K562 treated with DMSO at 1 percent for 12 hours (cell line): ENCODE data around the gene LCE1D. TPM values are rescaled to one million over a fixed set of nuclear protein-coding genes. Genes with fewer than 3 reads are reported as not detected.

ENCODE experiments used
- total RNA-seq: library from RNA; unstranded; fragments of 300-600 nt; gene quantifications from 2 replicates; pipeline ENCODE4 v1.2.3, GENCODE V29; 2022; ENCODE audit not compliant: insufficient read depth

LCE1D gene, protein sequence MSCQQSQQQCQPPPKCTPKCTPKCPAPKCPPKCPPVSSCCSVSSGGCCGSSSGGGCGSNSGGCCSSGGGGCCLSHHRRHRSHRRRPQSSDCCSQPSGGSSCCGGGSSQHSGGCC
- total RNA-seq, result not detected in 2 replicates

DNA sequence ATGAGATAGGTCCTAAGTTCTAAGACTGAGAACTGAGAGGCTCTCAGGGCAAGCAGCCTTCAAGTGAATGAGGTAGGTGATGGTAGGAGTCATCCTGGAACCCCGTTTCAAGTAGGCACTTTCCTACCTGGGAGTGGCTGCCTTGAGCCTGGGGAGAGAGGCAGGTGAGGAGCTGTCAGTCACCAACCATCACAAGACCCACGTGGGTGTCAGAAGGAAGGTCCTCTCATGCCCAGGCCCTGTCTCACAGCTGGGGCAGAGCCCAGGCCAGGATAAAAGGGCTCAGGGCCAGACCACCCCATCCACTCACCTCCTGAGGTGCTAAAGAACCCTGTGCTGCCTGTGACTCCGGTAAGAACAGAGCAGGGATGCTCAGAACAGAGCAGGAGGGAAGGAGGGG lies at the start of gene LCE1D:
LCE1D (plus strand) TSS at position 301 of the 400 bp plus-strand sequence. CDS start 1,074 bp downstream, outside the sequence.

DNA sequence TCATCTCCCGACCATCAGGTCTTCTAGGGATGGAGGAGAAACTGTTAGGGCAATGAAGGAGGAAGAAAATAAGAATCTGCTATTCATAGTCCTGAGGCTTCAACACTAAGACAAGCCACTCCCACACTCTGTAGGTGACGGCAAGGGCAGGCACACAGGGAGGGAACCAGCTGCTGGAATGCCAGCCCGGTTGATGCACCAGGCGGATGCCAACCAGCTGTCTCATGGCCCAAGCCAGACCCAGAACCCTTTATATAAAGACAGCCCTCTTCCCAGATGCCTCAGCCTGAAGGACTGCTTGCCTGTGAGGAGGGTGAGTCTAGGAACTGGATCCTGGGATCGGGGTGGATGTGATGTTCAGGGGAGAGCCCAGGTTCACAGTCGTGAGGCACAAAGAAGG lies 38.8 kb upstream of the LCE1D start, which contains the start of gene KPRP:
KPRP (plus strand) TSS at position 279 of the 400 bp plus-strand sequence. CDS start 1,564 bp downstream, outside the sequence.

DNA sequence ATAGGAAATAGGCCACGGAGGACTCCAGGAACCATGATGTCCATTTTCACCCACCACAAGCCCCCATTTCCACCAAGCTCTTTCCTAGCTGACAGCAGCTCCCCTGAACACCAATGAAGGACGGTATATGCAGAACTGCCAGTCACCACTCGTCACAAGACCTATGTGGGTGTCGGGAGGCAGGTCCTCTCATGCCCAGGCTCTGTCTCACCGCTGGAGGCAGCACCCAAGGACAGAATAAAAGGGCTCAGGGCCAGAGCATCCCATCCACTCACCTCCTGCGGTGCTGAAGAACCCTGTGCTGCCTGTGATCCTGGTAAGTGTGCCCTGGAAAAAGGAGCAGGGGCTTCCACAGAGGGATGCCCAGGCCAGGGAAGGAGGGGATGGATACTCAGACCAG lies 21.6 kb upstream of the LCE1D start, which contains the start of gene LCE1F:
LCE1F (plus strand) TSS at position 266 of the 400 bp plus-strand sequence. CDS start 1,232 bp downstream, outside the sequence.

DNA sequence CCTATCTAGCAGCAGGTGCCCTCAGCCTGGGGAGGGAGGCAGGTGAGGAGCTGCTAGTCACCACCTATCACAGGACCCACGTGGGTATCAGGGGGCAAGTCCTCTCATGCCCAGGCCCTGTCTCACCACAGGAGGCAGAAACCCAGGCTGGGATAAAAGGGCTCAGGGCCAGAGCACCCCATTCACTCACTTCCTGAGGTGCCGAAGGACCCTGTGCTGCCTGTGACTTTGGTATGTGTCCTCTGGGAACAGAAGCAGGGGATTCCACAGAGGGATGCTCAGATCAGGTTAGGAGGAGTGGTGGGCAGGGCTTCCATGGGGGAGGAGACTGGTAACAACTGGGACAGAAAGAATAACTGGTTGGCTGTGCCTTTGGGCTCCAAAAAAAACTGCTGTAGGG lies 10.4 kb upstream of the LCE1D start, which contains the start of gene LCE1E:
LCE1E (plus strand) TSS at position 181 of the 400 bp plus-strand sequence. CDS start 1,043 bp downstream, outside the sequence.

DNA sequence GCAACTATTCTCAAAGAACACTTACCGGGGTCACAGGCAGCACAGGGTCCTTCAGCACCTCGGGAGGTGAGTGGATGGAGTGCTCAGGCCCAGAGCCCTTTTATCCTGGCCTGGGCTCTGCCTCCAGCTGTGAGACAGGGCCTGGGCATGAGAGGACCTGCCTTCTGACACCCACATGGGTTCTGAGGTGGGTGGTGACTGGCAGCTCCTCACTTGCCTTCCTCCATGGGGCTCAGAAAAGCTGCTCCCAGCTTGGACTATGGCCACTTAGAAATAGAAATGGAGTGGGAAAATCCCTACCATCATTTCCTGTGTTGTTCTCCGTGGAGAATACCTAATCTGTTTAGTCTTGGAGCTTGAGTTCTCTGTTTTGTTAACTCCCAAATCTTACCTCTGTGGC lies 10.1 kb downstream of the LCE1D start, which contains the start of gene LCE1C:
LCE1C (minus strand) TSS at position 76 of the 400 bp plus-strand sequence. CDS start 1,173 bp downstream, outside the sequence.

DNA sequence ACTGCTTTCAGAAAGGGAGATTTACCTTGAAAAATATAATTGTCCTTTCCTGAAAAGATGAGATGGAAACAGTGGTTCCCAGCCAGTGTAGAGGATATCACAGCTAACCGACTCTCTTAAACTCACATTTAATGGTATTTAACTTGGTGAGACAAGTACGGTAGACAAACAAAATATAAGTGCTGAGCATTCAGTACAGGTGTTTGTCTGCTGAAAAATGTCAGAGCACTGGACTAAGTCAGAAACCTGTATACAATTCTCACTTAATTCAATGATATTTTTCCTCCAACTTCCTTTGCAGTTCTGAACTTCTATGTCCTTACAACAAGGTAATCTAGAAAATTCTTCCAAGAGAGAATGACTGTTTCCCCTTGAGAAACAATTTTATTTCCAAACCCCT lies 15.2 kb downstream of the LCE1D start, which contains the start of gene LCE1B:
LCE1B (plus strand) TSS at position 301 of the 400 bp plus-strand sequence. CDS start 476 bp downstream, outside the sequence.

DNA sequence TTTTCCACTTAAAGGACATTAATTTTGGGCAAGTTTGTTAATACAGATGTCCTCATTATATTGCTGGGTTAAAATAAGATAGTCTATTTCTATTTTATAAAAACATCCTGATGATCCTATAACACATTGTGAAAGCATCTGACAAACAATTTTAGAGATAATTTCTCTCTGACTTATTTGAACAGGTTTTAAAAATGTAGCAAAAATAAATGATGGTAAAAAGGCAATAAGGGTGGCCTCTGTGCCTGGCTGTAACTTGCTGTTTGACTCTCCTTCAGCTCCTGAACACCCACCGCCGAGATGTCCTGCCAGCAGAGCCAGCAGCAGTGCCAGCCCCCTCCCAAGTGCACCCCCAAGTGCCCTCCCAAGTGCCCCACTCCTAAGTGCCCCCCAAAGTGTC lies 30.7 kb downstream of the LCE1D start, which contains the start of gene LCE1A:
LCE1A (plus strand) TSS at position 301 of the 400 bp plus-strand sequence; CDS start at position 301, 0 bp downstream.

DNA sequence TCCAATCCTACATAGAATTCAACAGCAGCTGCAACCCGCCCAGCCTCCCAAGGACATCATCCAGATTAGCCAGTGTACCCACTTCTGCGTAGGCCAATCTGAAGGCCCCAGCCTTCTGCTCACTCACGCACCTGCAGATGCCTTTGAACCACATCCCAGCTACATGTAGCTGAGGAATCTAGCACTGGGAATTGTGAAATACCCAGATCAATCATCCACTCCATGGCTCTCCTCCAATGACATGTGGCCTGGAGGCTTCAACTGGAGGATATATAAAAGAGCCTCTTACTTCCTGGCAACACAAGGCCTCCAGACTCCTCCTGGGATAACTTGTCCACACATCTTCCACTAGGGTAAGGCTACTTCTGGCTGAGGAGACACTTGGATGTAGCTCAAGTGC lies 46.0 kb downstream of the LCE1D start, which contains the start of gene LCE6A:
LCE6A (plus strand) TSS at position 301 of the 400 bp plus-strand sequence. CDS start 665 bp downstream, outside the sequence.

Other genes starting within 250 kb of the LCE1D start
- gene LCE3E, start 229.9 kb upstream of the LCE1D start, total RNA-seq, result not detected in 2 replicates
- gene LCE3D, start 216.2 kb upstream of the LCE1D start, total RNA-seq, result not detected in 2 replicates
- not detected in 2 replicates for gene LCE3C, start 196.5 kb upstream of the LCE1D start, total RNA-seq
- gene LCE3B, start 182.9 kb upstream of the LCE1D start, total RNA-seq, result not detected in 2 replicates
- not detected in 2 replicates for gene LCE3A, start 173.6 kb upstream of the LCE1D start, total RNA-seq
- gene LCE2D, start 133.3 kb upstream of the LCE1D start, total RNA-seq, result not detected in 2 replicates
- not detected in 2 replicates for gene LCE2C, start 121.4 kb upstream of the LCE1D start, total RNA-seq
- not detected in 2 replicates for gene LCE2B, start 110.6 kb upstream of the LCE1D start, total RNA-seq
- gene LCE2A, start 98.4 kb upstream of the LCE1D start, total RNA-seq, result not detected in 2 replicates
- not detected in 2 replicates for gene LCE4A, start 88.6 kb upstream of the LCE1D start, total RNA-seq
- not detected in 2 replicates for gene KPRP, start 38.7 kb upstream of the LCE1D start, total RNA-seq
- gene LCE1F, start 21.6 kb upstream of the LCE1D start, total RNA-seq, result not detected in 2 replicates
- gene LCE1E, start 10.5 kb upstream of the LCE1D start, total RNA-seq, result not detected in 2 replicates
- gene LCE1C, start 9.9 kb downstream of the LCE1D start, total RNA-seq, result not detected in 2 replicates
- gene LCE1B, start 15.2 kb downstream of the LCE1D start, total RNA-seq, result not detected in 2 replicates
- gene LCE1A, start 30.8 kb downstream of the LCE1D start, total RNA-seq, result not detected in 2 replicates
- gene LCE6A, start 46.1 kb downstream of the LCE1D start, total RNA-seq, result not detected in 2 replicates
- not detected in 2 replicates for gene LCE7A, start 63.3 kb downstream of the LCE1D start, total RNA-seq
- not detected in 2 replicates for gene SMCP, start 81.6 kb downstream of the LCE1D start, total RNA-seq
- gene IVL, start 111.8 kb downstream of the LCE1D start, total RNA-seq, result not detected in 2 replicates
- gene SPRR5, start 150.5 kb downstream of the LCE1D start, total RNA-seq, result not detected in 2 replicates
- gene SPRR4, start 173.9 kb downstream of the LCE1D start, total RNA-seq, result not detected in 2 replicates
- gene SPRR1A, start 187.4 kb downstream of the LCE1D start, total RNA-seq, result not detected in 2 replicates
- gene SPRR3, start 205.0 kb downstream of the LCE1D start, total RNA-seq, result not detected in 2 replicates
- gene SPRR1B, start 234.5 kb downstream of the LCE1D start, total RNA-seq, result not detected in 2 replicates
- gene SPRR2D, start 244.4 kb downstream of the LCE1D start, total RNA-seq, result 31.6 and 32.8 TPM in 2 replicates